Muscle layer of colon (tissue), 2 donors: ENCODE results near the gene GAMT.

Experiments used
- H3K27ac ChIP-seq: one replicate; pipeline ENCODE4 v1.7.0; 2013; ENCODE audit warnings: low read depth, mild to moderate bottlenecking, low read length, moderate library complexity
- H3K27me3 ChIP-seq, 2 donors: one replicate each; pipeline ENCODE4 v1.7.0; 2013; ENCODE audit warnings: low read length in 2 of 2, mild to moderate bottlenecking in 2 of 2; ENCODE audit not compliant: insufficient read depth in 2 of 2, control insufficient read depth in 1 of 2
- H3K36me3 ChIP-seq: one replicate; pipeline ENCODE4 v1.7.0; 2013; ENCODE audit warnings: mild to moderate bottlenecking, low read length; ENCODE audit not compliant: insufficient read depth
- H3K4me1 ChIP-seq: one replicate; pipeline ENCODE4 v1.7.0; 2013; ENCODE audit warnings: mild to moderate bottlenecking, low read length; ENCODE audit not compliant: insufficient read depth
- H3K4me3 ChIP-seq, 2 donors: one replicate each; pipeline ENCODE4 v1.7.0; 2013; ENCODE audit warnings: low read length in 2 of 2, low read depth in 1 of 2, mild to moderate bottlenecking in 1 of 2, moderate library complexity in 1 of 2
- H3K9ac ChIP-seq: one replicate; pipeline ENCODE4 v1.7.0; 2013; ENCODE audit warnings: low read length
- H3K9me3 ChIP-seq: one replicate; pipeline ENCODE4 v1.7.0; 2013; ENCODE audit warnings: mild to moderate bottlenecking, low read length
- donor health status: abdominal sarcoma.
- donor health status: Adenocarcinoma of cecum.

GAMT gene

GRCh38 chr19:1374250-1374577 lies 27.1 kb downstream of the GAMT start:
- Histone ChIP-seq H3K36me3 (peaks cover 40% of the 10 kb centered on the region), H3K9me3 (no peaks in the 10 kb centered on the region), H3K27me3 (no peaks in the 10 kb centered on the region), H3K9ac (no peak overlapping the region), H3K4me1 (peaks cover 5% of the 10 kb centered on the region), H3K27ac (no peak overlapping the region), H3K4me3 (no peak overlapping the region)

- Histone ChIP-seq H3K4me3 (no peak overlapping the region), H3K36me3 (peaks cover 40% of the 10 kb centered on the region), H3K4me1 (peaks cover 5% of the 10 kb centered on the region), H3K9me3 (no peaks in the 10 kb centered on the region), H3K27me3 (no peaks in the 10 kb centered on the region), H3K27ac (no peak overlapping the region), H3K9ac (no peak overlapping the region)
Measured at GRCh38 chr19:1373534-1374249, 27.6 kb downstream of the GAMT start.

DNA sequence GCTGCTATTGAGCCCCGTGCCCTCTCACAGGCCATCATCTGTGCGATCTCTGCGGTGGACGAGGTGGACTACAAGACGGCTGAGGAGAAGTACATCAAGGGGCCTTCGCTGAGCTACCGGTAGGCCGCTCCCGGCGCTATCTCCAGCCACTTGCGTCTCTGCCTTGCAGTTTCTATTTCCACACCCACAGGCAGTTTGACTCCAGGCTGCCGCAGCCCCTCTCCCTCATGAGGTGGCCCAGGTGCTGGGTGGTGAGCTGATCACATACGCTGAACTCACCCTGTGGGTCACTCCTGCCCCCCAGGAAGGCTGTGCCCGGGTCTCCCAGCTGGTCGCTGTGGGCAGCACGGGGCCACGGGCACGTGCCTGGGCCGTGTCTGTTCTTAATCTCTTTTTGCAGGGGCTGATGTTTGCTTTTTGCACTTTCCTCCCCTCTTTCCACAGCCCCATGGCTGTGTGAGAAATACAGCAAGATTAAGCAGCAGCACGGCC lies 28.3 kb downstream of the GAMT start:
- H3K36me3 ChIP-seq, result peaks cover 40% of the 10 kb centered on the region
- no peak overlapping the region for H3K27ac ChIP-seq
- no peak overlapping the region for H3K4me3 ChIP-seq
- no peak overlapping the region for H3K9ac ChIP-seq
- H3K9me3 ChIP-seq, result no peaks in the 10 kb centered on the region
- H3K4me1 ChIP-seq, result peaks cover 5% of the 10 kb centered on the region
- no peaks in the 10 kb centered on the region for H3K27me3 ChIP-seq

- H3K36me3 ChIP-seq, result peaks cover 50% of the 10 kb centered on the region
Measured at GRCh38 chr19:1370579-1371361, 30.6 kb downstream of the GAMT start.

GRCh38 chr19:1369214-1369805 lies 32.0 kb downstream of the GAMT start:
- Histone ChIP-seq H3K27ac (no peak overlapping the region), H3K9me3 (no peaks in the 10 kb centered on the region), H3K9ac (no peak overlapping the region), H3K4me1 (peaks cover 5% of the 10 kb centered on the region), H3K36me3 (peaks cover 56% of the 10 kb centered on the region), H3K27me3 (no peaks in the 10 kb centered on the region), H3K4me3 (no peak overlapping the region)

More at GRCh38 chr19:1370579-1371361, 30.6 kb downstream of the GAMT start:
- no peak overlapping the region for H3K9ac ChIP-seq
- no peak overlapping the region for H3K27ac ChIP-seq
- no peak overlapping the region for H3K4me3 ChIP-seq
- H3K4me1 ChIP-seq, result peaks cover 5% of the 10 kb centered on the region
- H3K27me3 ChIP-seq, result no peaks in the 10 kb centered on the region
- H3K9me3 ChIP-seq, result no peaks in the 10 kb centered on the region

DNA sequence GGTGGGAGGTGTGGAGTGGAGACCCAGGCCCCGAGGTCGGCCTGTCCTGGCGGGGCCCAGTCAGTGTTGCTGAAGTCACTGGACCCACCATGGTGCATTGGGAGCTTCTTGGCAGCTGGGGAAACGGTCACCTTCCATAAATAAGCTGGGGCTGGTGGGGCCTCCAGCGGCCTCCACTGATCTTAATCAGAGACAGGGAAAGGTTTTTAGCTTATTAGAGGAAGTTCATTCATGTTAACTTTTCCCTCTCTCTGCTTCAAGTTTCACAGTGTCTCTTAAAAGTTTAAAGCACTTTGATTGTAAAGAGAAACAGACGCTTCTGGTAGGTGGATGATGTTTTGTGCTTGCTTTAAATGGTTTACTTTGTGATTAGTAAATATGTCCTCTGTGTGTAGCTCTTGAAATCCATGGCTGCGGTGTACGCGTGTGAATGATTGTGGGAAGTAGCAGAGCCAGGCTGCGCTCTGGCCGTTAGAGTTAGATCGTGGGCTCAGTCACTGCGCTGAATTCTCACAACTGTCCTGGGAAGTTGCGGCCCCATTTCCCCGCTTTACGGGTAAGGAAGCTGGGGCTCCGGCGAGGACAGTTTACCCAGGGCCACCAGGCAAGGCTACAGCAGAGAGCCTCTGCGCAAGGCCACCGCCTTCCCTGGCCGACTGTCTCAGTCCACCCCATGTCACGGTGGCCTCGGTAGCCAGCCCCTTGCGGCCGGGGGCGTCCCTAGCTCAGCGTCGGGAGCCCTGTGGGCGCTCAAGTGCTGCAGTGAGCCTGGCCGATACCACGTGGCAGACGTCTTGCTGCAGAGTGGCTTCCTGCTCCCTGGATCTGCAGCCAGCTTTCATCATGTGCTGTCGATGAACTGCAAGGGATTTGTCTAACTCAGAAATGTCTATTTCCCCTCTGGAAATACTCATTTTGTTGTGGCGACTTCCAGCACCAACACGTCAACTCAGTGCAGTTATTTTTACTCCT lies 34.2 kb downstream of the GAMT start:
- Histone ChIP-seq H3K27me3 (no peaks in the 10 kb centered on the region), H3K27ac (no peak overlapping the region), H3K9ac (no peak overlapping the region)

GRCh38 chr19:1366296-1366695 lies 35.0 kb downstream of the GAMT start:
- Histone ChIP-seq H3K9me3 (no peaks in the 10 kb centered on the region), H3K36me3 (peaks cover 65% of the 10 kb centered on the region), H3K27me3 (no peaks in the 10 kb centered on the region), H3K9ac (no peak overlapping the region), H3K4me1 (peaks cover 16% of the 10 kb centered on the region), H3K4me3 (no peak overlapping the region), H3K27ac (no peak overlapping the region)

More for the DNA sequence above, 34.2 kb downstream of the GAMT start:
- H3K36me3 ChIP-seq, result peaks cover 64% of the 10 kb centered on the region
- no peaks in the 10 kb centered on the region for H3K9me3 ChIP-seq
- H3K4me1 ChIP-seq, result peaks cover 7% of the 10 kb centered on the region
- no peak overlapping the region for H3K4me3 ChIP-seq

DNA sequence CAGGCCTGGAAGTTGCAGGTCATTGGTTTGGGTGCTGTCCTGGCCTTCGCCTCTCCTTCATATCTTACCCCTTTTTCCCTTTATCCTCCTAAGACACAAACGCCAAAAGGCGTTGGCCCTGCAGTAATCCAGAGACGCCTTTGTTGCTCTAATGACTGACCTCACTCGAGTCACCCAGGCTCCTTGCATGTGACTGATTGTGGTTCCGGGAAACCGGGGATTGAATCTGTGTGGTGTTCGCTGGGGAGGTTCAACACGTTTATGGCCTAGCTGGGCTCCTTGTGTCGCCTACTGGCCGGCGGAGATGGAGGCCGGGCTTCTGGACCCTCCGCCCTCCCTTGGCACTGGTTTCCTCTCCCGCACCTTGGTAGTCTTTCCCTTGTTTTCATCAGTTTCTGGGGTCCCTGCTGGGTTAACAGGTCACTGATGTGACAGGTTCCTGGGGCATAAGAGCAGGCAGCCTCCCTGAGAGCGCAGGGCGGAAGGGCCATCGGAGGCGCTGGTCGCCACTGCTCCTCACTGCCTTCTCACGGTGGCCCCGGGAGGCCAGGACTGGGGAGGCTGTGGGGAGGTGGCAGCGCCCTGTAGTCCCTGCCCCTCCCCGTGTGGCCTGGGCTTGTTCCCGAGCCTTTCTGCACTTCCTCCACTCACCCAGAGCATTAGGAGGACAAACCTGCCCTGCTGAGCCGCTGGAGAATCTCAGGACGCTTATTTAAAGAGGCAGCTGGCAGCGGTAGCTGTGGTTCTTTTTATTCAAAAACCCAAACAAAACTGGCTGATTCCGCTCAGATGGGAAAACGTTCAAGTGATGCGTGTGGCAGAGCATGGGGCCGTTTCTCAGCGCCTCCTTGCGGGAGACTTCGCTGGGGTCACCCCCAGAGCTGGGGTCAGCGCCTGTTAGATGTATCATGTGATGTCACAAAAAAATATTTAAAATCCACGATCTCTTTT lies 35.7 kb downstream of the GAMT start:
- no peak overlapping the region for H3K9ac ChIP-seq

GRCh38 chr19:1364070-1364704 lies 37.2 kb downstream of the GAMT start:
- peaks cover 29% of the 10 kb centered on the region for H3K4me1 ChIP-seq
- no peaks in the 10 kb centered on the region for H3K27me3 ChIP-seq
- H3K27ac ChIP-seq, result no peak overlapping the region
- peaks cover 50% of the 10 kb centered on the region for H3K36me3 ChIP-seq
- no peak overlapping the region for H3K4me3 ChIP-seq
- no peaks in the 10 kb centered on the region for H3K9me3 ChIP-seq
- H3K9ac ChIP-seq, result no peak overlapping the region

More for the DNA sequence above, 35.7 kb downstream of the GAMT start:
- H3K4me3 ChIP-seq, result no peak overlapping the region
- H3K36me3 ChIP-seq, result peaks cover 58% of the 10 kb centered on the region
- no peak overlapping the region for H3K27ac ChIP-seq
- H3K27me3 ChIP-seq, result no peaks in the 10 kb centered on the region
- no peaks in the 10 kb centered on the region for H3K9me3 ChIP-seq
- peaks cover 23% of the 10 kb centered on the region for H3K4me1 ChIP-seq

- Histone ChIP-seq H3K9ac (no peak overlapping the region), H3K27ac (no peak overlapping the region), H3K4me1 (peaks cover 29% of the 10 kb centered on the region), H3K9me3 (no peaks in the 10 kb centered on the region), H3K27me3 (no peaks in the 10 kb centered on the region), H3K4me3 (no peak overlapping the region), H3K36me3 (peaks cover 56% of the 10 kb centered on the region)
Measured at GRCh38 chr19:1363599-1363998, 37.7 kb downstream of the GAMT start.
